HG02588 (cell line): ENCODE results near the gene TEAD3.

ENCODE experiments used
- ATAC-seq: cut with Tn5 transposase; IDR thresholded peaks from one replicate; pipeline ENCODE4 v1.9.1; 2021; ENCODE audit warnings: mild to moderate bottlenecking, moderate library complexity; ENCODE audit not compliant: unreplicated experiment

The TEAD3 gene

GRCh38 chr6:35427435-35427834 is 69.4 kb downstream of the TEAD3 start:
- ATAC-seq: no peak

GRCh38 chr6:35426074-35426473 is 70.8 kb downstream of the TEAD3 start:
- ATAC-seq: no peak

- ATAC-seq: no peak
Observed at GRCh38 chr6:35425284-35425683, 71.6 kb downstream of the TEAD3 start.
